Gastrocnemius medialis (tissue), 4 donors: ENCODE data around the gene PDIA6.

Source experiments
- POLR2A ChIP-seq, 2 donors: fragments of 450-650 bp; IDR thresholded peaks; one replicate each; pipeline ENCODE4 v1.6.1; 2017; ENCODE audit warnings: antibody characterized with exemption in 2 of 2, mild to moderate bottlenecking in 2 of 2, moderate library complexity in 2 of 2
- TF ChIP-seq, protein P1 (sequence below), 5 experiments: fragments of 450-650 bp in 3 of 5; fragments of 200-600 bp in 2 of 5; sonication (generic) in 2 of 5; IDR thresholded peaks in 4 of 5; conservative IDR thresholded peaks in 1 of 5; 1 replicate in 4 of 5; 2 replicates in 1 of 5; pipeline ENCODE4 v1.5.1; 2016 to 2019; ENCODE audit warnings: antibody characterized with exemption in 5 of 5, mild to moderate bottlenecking in 3 of 5, moderate library complexity in 3 of 5

DNA sequence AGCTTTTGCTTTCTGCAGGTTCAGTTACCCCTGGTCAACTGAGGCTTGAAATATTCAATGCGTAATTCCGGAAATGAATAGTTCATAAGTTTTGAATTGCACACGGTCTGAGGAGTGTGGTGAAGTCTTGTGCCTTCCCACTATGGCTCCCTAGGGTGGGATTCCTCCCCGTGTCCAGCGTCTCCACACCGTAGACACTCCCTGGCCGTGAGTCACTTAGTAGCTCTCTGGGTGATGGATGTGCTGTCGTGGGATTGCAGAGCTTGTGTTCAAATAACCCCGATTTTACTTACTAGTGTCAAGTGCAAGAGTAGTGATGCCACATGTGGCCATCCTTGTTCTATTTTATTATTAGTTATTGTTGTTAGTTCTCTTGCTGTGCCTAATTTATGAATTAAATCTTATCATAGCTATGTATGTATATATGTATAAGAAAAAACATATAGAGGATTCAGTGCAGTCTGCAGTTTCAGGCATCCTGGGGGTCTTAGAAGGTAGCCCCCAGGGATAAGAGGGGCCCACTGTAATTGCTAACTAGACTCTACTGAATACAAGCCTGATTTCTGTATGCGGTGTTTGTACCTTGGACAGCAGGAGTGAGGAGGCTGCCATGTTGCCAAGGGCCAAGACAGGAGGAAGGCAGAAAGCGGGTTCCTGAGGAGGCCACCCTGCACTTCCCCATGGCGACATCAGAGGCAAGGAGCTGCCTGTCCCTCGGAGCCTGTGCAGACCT is 47.7 kb upstream of the PDIA6 start:
- TF ChIP-seq, protein P1, sequence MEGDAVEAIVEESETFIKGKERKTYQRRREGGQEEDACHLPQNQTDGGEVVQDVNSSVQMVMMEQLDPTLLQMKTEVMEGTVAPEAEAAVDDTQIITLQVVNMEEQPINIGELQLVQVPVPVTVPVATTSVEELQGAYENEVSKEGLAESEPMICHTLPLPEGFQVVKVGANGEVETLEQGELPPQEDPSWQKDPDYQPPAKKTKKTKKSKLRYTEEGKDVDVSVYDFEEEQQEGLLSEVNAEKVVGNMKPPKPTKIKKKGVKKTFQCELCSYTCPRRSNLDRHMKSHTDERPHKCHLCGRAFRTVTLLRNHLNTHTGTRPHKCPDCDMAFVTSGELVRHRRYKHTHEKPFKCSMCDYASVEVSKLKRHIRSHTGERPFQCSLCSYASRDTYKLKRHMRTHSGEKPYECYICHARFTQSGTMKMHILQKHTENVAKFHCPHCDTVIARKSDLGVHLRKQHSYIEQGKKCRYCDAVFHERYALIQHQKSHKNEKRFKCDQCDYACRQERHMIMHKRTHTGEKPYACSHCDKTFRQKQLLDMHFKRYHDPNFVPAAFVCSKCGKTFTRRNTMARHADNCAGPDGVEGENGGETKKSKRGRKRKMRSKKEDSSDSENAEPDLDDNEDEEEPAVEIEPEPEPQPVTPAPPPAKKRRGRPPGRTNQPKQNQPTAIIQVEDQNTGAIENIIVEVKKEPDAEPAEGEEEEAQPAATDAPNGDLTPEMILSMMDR (IDR thresholded peaks at IDR 0.05 in 4 of 5, conservative IDR thresholded peaks at IDR 0.05 in 1 of 5), result no peak
- no peak for TF ChIP-seq POLR2A (IDR thresholded peaks at IDR 0.05)
